HEK293 (cell line): ENCODE measurements around the gene PLEKHB2.
"Not testable (repeated sequence)": the region's sequence is repeated elsewhere in the genome, so short reads cannot be mapped to it uniquely, and the experiment has no call there.

Experiments
- BCL6B ChIP-seq: fragments of 450-650 bp; formaldehyde crosslinking; IDR thresholded peaks from 2 replicates; pipeline ENCODE4 v1.5.1; 2017; ENCODE audit warnings: missing biosample characterization, missing genetic modification characterization
- CTCF ChIP-seq: fragments of 450-650 bp; formaldehyde crosslinking; IDR thresholded peaks from 2 replicates; pipeline ENCODE4 v1.5.1; 2016; ENCODE audit warnings: missing biosample characterization, missing genetic modification characterization
- KLF1 ChIP-seq: fragments of 450-650 bp; formaldehyde crosslinking; IDR thresholded peaks from 2 replicates; pipeline ENCODE4 v1.5.1; 2016; ENCODE audit warnings: missing biosample characterization, missing genetic modification characterization
- REST ChIP-seq: fragments of 450-650 bp; formaldehyde crosslinking; IDR thresholded peaks from 2 replicates; pipeline ENCODE4 v1.5.1; 2016; ENCODE audit warnings: missing biosample characterization, missing genetic modification characterization
- SP2 ChIP-seq: fragments of 450-650 bp; formaldehyde crosslinking; IDR thresholded peaks from 2 replicates; pipeline ENCODE4 v1.5.1; 2016; ENCODE audit warnings: missing biosample characterization, missing genetic modification characterization
- ZNF24 ChIP-seq: fragments of 450-650 bp; formaldehyde crosslinking; IDR thresholded peaks from 2 replicates; pipeline ENCODE4 v1.5.1; 2016; ENCODE audit warnings: missing biosample characterization, missing genetic modification characterization
- ZNF354C ChIP-seq: fragments of 450-650 bp; formaldehyde crosslinking; IDR thresholded peaks from 2 replicates; pipeline ENCODE4 v1.5.1; 2016; ENCODE audit warnings: missing biosample characterization, missing genetic modification characterization, low read depth, borderline replicate concordance

GRCh38 chr2:131068172-131068571 is 37.0 kb upstream of the PLEKHB2 start:
- not testable (repeated sequence) for TF ChIP-seq ZNF354C (tag by site-specific recombination); ZNF24 (tag by site-specific recombination); KLF1 (tag by site-specific recombination); REST (tag by site-specific recombination); BCL6B (tag by site-specific recombination); CTCF (tag by site-specific recombination); SP2
